GM12874 (cell line): ENCODE results near the gene SULT4A1.

Experiments used
- CTCF ChIP-seq: IDR thresholded peaks from 2 replicates; pipeline ENCODE4 v1.5.1; 2011; ENCODE audit warnings: low read depth, mild to moderate bottlenecking, control low read depth, low read length, moderate library complexity; ENCODE audit not compliant: insufficient read depth

The SULT4A1 gene

GRCh38 chr22:43792905-43793304 lies 69.4 kb downstream of the SULT4A1 start:
- TF ChIP-seq CTCF = no peak

GRCh38 chr22:43789452-43789851 lies 72.9 kb downstream of the SULT4A1 start:
- no peak for TF ChIP-seq CTCF

- TF ChIP-seq CTCF = no peak
Measured at GRCh38 chr22:43783777-43784176, 78.5 kb downstream of the SULT4A1 start.

GRCh38 chr22:43782448-43782847 lies 79.9 kb downstream of the SULT4A1 start:
- no peak for TF ChIP-seq CTCF

GRCh38 chr22:43777286-43777685 lies 85.0 kb downstream of the SULT4A1 start:
- no peak for TF ChIP-seq CTCF

GRCh38 chr22:43776081-43776670 lies 86.1 kb downstream of the SULT4A1 start:
- TF ChIP-seq CTCF = no peak
